MM.1S (cell line): ENCODE results near the gene LMO1.

ENCODE experiments used
- DNase-seq: peaks from one replicate; pipeline ENCODE4 v3.0.0-alpha.2; 2015
- H2AFZ ChIP-seq: fragments of 300-600 bp; sonication (generic); 2 replicates; pipeline ENCODE4 v1.6.0; 2016; ENCODE audit warnings: antibody characterized with exemption, low read length
- H3F3A ChIP-seq: fragments of 300-600 bp; sonication (generic); 2 replicates; pipeline ENCODE4 v1.6.1; 2016; ENCODE audit warnings: mild to moderate bottlenecking, antibody characterized with exemption, low read length, moderate library complexity, mixed read lengths; ENCODE audit not compliant: insufficient read depth
- H3K27ac ChIP-seq: fragments of 300-600 bp; sonication (generic); 2 replicates; pipeline ENCODE4 v1.5.1; 2016; ENCODE audit warnings: mild to moderate bottlenecking, low read length
- H3K27me3 ChIP-seq: fragments of 300-600 bp; sonication (generic); replicated peaks from 2 replicates; pipeline ENCODE4 v1.6.0; 2016; ENCODE audit warnings: low read length; ENCODE audit not compliant: insufficient read depth
- H3K36me3 ChIP-seq: fragments of 300-600 bp; sonication (generic); replicated peaks from 2 replicates; pipeline ENCODE4 v1.6.1; 2016; ENCODE audit warnings: mild to moderate bottlenecking, low read length, mixed read lengths; ENCODE audit not compliant: insufficient read depth
- H3K4me1 ChIP-seq: fragments of 300-600 bp; sonication (generic); 2 replicates; pipeline ENCODE4 v1.6.1; 2016; ENCODE audit warnings: low read length, mixed read lengths
- H3K4me2 ChIP-seq: fragments of 300-600 bp; sonication (generic); 2 replicates; pipeline ENCODE4 v1.6.0; 2016; ENCODE audit warnings: low read depth, low read length
- H3K4me3 ChIP-seq: fragments of 300-600 bp; sonication (generic); 2 replicates; pipeline ENCODE4 v1.5.1; 2016; ENCODE audit warnings: low read length, mixed read lengths
- H3K79me2 ChIP-seq: fragments of 300-600 bp; sonication (generic); 2 replicates; pipeline ENCODE4 v1.6.1; 2016; ENCODE audit warnings: mixed run types, low read length, mixed read lengths
- H3K9ac ChIP-seq: fragments of 300-600 bp; sonication (generic); 2 replicates; pipeline ENCODE4 v1.6.1; 2016; ENCODE audit warnings: low read length, mixed read lengths
- H3K9me2 ChIP-seq: fragments of 300-600 bp; sonication (generic); replicated peaks from 2 replicates; pipeline ENCODE4 v1.6.1; 2016; ENCODE audit warnings: mild to moderate bottlenecking, low read length, mixed read lengths; ENCODE audit not compliant: insufficient read depth
- H3K9me3 ChIP-seq: fragments of 300-600 bp; sonication (generic); replicated peaks from 2 replicates; pipeline ENCODE4 v1.6.1; 2016; ENCODE audit warnings: mild to moderate bottlenecking, low read length, mixed read lengths; ENCODE audit not compliant: insufficient read depth
- H4K20me1 ChIP-seq: fragments of 300-600 bp; sonication (generic); 2 replicates; pipeline ENCODE4 v1.6.1; 2016; ENCODE audit warnings: mild to moderate bottlenecking, low read length, moderate library complexity, mixed read lengths; ENCODE audit not compliant: insufficient read depth
- EZH2 ChIP-seq: fragments of 300-600 bp; sonication (generic); optimal IDR thresholded peaks from 2 replicates; pipeline ENCODE3; 2017; ENCODE audit warnings: low read depth, mild to moderate bottlenecking, antibody characterized with exemption, low read length, mixed read lengths
- EZH2phosphoT487 ChIP-seq: fragments of 300-600 bp; sonication (generic); IDR thresholded peaks from 2 replicates; pipeline ENCODE4 v1.6.1; 2018; ENCODE audit warnings: antibody characterized with exemption, low read length
- TF ChIP-seq, protein P1 (sequence below): fragments of 300-600 bp; sonication (generic); IDR thresholded peaks from 2 replicates; pipeline ENCODE4 v1.5.1; 2016; ENCODE audit warnings: antibody characterized with exemption, low read length, mixed read lengths

Gene LMO1

DNA sequence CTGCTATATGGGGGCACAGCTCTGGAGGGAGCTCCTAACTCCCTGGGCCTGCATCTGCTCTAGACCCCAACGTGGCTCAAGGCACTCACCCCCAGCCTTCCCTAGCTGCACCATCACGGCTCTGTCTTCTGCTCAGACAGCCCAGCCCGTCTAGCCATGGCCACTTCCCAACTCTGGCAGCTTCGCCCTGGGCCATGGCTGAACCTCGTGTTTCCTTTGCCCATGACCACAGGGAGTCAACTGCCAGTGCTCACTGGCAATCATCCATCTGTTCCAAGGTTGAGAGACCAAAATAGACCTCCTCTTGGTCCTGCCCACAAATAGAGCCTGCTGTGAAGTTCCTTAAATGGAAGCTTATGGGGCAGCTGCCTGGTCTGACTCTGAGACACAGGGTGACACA lies 5.4 kb downstream of the LMO1 start:
- no peak overlapping the region for H3K9ac ChIP-seq
- no peak overlapping the region for H2AFZ ChIP-seq
- H3K36me3 ChIP-seq, result no peaks in the 10 kb centered on the region
- DNase-seq, result no peak
- no peaks in the 10 kb centered on the region for H3K4me1 ChIP-seq
- no peak overlapping the region for H3K4me3 ChIP-seq
- no peaks in the 10 kb centered on the region for H3F3A ChIP-seq
- H3K9me2 ChIP-seq, result no peaks in the 10 kb centered on the region
- no peaks in the 10 kb centered on the region for H3K79me2 ChIP-seq
- TF ChIP-seq EZH2, result no peak
- no peak for TF ChIP-seq EZH2phosphoT487
- TF ChIP-seq, protein P1, sequence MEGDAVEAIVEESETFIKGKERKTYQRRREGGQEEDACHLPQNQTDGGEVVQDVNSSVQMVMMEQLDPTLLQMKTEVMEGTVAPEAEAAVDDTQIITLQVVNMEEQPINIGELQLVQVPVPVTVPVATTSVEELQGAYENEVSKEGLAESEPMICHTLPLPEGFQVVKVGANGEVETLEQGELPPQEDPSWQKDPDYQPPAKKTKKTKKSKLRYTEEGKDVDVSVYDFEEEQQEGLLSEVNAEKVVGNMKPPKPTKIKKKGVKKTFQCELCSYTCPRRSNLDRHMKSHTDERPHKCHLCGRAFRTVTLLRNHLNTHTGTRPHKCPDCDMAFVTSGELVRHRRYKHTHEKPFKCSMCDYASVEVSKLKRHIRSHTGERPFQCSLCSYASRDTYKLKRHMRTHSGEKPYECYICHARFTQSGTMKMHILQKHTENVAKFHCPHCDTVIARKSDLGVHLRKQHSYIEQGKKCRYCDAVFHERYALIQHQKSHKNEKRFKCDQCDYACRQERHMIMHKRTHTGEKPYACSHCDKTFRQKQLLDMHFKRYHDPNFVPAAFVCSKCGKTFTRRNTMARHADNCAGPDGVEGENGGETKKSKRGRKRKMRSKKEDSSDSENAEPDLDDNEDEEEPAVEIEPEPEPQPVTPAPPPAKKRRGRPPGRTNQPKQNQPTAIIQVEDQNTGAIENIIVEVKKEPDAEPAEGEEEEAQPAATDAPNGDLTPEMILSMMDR, result no peak
- H3K9me3 ChIP-seq, result no peaks in the 10 kb centered on the region
- H3K27me3 ChIP-seq, result peaks cover 29% of the 10 kb centered on the region
- no peaks in the 10 kb centered on the region for H4K20me1 ChIP-seq
- no peak overlapping the region for H3K4me2 ChIP-seq
- H3K27ac ChIP-seq, result no peak overlapping the region

DNA sequence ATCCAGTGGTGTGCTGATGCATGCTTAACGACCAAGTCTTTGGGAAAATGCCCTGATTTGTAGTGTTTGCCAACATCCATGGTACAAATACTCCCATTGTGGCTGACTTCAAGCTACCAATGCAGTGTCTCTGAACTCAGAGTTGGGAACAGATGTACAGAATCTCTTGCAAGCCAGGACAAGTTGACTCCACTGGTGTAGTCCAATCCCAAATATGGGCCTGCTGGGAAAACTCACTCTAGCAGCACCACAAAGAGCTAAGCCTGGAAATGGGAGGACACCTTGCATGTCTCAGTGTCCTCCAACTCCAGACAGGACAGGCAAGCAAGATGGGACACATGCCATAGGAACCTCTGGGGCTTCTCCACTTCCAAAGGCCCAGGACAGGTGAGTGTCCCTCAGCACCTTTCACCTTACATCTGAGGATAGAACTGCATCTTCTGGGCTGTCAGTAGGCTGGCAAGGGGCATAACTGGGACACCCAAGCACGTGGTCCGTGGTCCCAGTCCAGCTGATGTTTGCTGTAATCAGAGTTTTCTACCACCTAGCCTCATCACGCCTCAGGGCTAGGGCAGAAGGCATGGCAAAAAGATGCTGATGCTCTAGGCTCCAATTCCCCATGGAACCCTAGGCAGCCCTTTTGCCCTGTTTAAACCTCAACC lies 6.5 kb downstream of the LMO1 start:
- Histone ChIP-seq H4K20me1 (no peaks in the 10 kb centered on the region), H3K27me3 (peaks cover 22% of the 10 kb centered on the region), H3K79me2 (no peaks in the 10 kb centered on the region), H3K9me2 (no peaks in the 10 kb centered on the region), H3F3A (no peaks in the 10 kb centered on the region), H3K4me2 (no peak overlapping the region), H2AFZ (no peak overlapping the region), H3K27ac (no peak overlapping the region), H3K9me3 (no peaks in the 10 kb centered on the region), H3K4me1 (no peaks in the 10 kb centered on the region), H3K36me3 (no peaks in the 10 kb centered on the region), H3K4me3 (no peak overlapping the region), H3K9ac (no peak overlapping the region)
- no peak for TF ChIP-seq EZH2
- TF ChIP-seq EZH2phosphoT487, result no peak
- TF ChIP-seq, protein P1, result no peak
- DNase-seq, result no peak

DNA sequence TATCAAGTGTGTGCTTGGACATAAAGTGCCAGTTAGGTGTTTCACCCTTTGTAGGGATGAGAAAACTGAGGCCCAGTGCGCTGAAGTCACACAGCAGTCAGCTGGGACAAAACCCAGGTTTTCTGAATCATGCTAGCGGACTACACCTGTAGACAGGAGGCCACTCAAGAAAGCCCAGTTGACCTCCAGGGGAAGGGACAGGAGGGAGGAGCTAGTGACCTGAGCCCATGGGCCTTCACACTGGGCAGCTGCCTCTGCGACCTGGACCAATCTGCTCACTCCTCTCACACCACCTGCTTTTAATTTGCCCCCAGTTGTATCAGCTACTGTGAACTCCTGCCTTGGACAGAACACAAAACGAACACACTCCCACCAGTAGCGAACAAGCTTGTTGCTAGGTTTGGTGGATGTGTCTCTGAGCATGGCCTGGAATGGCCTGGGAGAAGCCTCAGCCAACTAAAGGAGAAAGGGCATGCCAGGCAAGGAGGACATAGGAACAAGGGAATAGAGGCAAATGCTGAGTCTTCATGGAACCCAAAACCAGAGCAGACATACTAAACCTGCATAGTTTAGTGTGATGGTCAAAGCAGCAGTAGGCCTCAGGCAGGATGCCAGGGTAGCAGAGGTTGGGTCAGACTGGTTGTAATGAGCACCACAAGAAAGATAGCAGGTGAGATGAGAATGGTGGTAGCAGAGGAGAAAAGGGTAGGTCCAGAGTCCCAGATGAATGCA lies 7.2 kb downstream of the LMO1 start:
- no peaks in the 10 kb centered on the region for H3K4me1 ChIP-seq
- H3K9me2 ChIP-seq, result no peaks in the 10 kb centered on the region
- no peak overlapping the region for H3K4me2 ChIP-seq
- no peak overlapping the region for H2AFZ ChIP-seq
- no peaks in the 10 kb centered on the region for H3F3A ChIP-seq
- no peaks in the 10 kb centered on the region for H3K36me3 ChIP-seq
- H3K9me3 ChIP-seq, result no peaks in the 10 kb centered on the region
- peaks cover 15% of the 10 kb centered on the region for H3K27me3 ChIP-seq
- H3K9ac ChIP-seq, result no peak overlapping the region
- no peak overlapping the region for H3K4me3 ChIP-seq
- TF ChIP-seq EZH2phosphoT487, result no peak
- no peak for TF ChIP-seq EZH2
- TF ChIP-seq, protein P1, result no peak
- no peaks in the 10 kb centered on the region for H3K79me2 ChIP-seq
- no peak for DNase-seq
- no peak overlapping the region for H3K27ac ChIP-seq
- no peaks in the 10 kb centered on the region for H4K20me1 ChIP-seq
